HG03139 (cell line): ENCODE results near the gene CRISPLD2.
"Not testable (repeated sequence)": the region's sequence is repeated elsewhere in the genome, so short reads cannot be mapped to it uniquely, and the experiment has no call there.

ENCODE experiments used
- ATAC-seq: cut with Tn5 transposase; IDR thresholded peaks from one replicate; pipeline ENCODE4 v1.9.1; 2021; ENCODE audit not compliant: unreplicated experiment

CRISPLD2 gene

DNA sequence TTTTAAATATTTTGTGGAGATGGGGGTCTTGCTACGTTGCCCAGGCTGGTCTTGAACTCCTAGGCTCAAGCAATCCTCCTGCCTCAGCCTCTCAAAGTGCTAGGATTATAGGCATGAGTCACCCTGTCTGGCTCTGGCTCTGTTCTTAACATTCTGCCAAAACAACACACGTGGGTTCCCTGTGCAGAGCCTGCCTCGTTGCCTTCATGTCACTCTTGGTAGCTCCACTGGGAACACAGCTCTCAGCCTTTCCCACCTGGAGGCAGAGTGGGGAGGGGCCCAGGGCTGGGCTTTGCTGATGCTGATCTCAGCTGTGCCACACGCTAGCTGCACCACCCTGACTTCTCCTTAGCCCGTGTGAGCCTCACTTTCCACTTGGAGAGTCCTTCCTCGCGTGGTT is 19.3 kb downstream of the CRISPLD2 start:
- ATAC-seq = no peak

DNA sequence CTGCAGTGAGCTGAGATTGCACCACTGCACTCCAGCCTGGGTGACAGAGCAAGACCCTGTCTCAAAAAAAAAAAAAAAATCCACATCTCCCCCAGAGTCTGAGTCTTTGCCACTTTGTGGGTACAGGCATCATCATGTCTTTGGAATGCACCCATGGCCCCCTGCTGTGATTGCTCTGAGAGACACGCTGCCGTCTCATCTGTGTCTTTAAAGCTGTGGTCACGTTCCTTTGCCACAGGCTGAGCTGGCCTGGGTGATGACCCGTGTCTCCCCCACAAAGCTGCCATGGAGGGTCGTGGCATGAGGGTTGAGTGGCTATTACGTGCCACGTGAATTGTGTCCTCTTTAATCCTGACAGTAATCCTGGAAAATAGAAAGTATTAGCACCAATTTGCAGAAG is 20.2 kb downstream of the CRISPLD2 start:
- no peak for ATAC-seq

DNA sequence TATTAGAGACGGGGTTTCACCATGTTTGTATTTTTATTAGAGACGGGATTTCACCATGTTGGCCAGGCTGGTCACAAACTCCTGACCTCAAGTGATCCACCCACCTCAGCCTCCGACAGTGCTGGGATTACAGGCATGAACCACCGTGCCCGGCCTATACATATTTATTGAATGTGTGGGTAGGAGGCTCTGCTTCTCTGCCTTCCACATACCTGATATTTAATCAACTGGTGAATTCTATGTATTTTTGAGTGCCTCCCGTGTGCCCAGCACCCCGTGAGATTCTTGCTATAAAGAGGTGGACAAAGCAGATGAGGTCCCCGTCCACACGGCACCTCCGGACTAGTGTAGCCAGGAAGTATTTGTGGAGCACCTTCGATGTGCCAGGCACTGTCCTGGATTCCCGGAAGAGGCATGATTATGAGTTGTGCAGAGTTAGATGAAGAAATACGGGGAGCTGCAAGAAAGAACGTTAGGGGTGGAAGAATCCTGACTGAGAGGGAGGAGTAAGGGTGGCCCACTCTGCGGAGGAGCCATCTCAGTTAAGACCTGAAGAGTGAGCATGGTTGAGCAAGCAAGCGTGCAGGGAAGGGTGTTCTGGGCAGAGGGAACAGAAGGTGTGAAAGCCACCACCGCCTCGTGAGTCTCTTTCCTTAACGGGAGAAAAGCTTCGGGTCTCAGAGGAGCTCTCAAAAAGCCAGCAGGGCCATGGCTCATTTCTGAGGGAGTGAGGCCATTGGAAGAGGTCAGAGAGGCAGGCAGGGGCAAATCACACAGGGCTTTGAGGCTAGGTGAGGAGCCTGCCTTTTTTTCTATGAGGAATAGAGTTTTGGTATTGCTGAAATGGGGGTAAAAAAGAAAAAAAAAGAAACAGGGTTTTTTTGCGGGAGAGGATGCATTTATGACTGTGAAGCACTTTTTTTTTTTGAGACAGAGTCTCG is 21.2 kb downstream of the CRISPLD2 start:
- no peak for ATAC-seq

DNA sequence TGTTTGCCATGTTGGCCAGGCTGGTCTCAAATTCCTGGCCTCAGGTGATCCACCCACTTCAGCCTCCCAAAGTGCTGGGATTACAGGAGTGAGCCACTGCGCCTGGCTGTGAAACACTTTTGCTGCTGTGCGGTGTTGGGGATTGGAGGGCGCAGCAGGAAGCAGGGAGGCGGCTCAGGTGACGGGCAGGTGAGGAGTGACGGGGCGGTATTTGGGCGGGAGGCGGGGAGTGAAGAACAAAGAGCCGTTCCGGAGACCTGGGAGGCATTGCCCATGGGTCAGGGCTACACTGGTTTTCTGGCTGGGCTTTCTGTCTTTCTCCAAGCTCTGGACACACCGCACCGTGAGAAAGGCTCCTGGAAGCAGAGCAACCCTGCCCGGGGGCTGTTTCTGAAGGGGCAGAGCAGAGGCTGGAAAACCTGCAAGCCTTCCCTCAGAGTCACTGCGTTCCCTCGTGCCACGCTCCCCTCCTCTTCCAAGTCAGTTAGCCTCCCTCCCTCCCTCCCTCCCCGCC is 22.1 kb downstream of the CRISPLD2 start:
- no peak for ATAC-seq

DNA sequence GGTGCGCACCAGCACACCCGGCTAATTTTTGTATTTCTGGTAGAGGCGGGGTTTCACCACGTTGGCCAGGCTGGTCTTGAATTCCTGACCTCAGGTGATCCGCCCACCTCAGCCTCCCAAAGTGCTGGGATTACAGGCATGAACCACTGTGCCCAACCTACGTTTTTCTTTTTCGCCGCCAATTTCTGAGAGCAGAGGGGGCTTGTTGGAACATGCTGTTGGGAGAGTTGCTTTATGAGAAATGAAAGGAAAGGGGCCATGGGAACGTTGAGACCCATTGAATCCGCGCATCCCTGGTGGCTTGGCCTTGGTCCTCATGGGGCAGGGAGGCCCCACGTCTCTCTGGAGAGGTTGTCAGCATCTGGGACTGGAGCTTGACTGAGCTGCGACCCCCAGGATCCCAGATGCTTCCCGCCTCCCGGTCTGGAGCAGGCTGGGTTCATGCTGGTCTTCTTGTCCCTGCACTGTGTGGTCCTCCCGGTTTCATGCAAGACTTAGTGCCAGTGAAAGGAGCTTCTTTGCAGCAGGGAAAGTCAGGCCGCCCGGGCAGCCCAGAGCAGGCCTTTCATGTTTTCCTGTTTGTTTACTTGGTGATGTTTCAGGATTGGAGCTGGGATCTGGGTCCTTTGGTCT is 22.8 kb downstream of the CRISPLD2 start:
- ATAC-seq = no peak

DNA sequence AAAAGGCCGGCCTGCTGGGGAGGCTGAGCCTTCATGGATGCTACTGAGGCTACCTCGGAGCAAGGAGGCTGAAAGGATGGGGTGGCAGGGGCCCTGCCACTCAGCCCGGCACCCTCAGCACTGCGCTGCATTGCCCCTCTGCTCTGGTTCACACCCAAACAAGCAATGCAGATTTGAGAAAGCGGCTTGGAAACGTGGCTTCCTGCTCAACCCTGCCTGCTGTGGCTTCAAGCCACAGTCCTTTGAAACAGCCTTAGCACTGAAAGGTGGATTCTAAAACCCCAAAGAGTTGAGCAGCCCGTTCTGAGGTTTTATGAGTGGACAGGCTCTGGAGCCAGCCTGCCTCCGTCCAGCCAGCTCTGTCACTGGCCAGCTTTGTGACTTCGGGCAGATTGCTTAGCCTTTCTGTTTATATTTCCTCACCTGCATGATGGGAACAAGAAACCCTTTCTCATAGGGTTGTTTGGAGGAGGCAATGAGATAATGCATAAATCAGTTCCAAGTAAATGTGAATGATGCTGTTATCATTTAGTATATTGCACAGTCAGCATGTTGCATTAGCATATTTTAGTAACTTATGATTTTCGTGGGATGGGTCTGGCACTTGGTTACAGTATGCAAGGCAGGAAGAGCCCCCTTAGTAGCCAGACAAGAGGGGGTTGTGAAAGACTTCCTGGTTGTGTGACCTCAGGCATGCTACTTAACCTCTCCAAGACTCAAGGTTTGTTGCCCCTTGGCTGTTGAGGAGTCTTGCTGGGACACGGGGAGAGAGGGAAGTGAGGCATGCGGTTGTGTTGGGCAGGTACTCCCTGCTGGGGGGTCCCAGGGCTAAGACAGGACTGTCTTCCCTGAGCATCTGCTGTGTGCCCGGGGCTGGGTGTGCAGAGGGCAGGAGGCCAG is 23.6 kb downstream of the CRISPLD2 start:
- no peak for ATAC-seq

DNA sequence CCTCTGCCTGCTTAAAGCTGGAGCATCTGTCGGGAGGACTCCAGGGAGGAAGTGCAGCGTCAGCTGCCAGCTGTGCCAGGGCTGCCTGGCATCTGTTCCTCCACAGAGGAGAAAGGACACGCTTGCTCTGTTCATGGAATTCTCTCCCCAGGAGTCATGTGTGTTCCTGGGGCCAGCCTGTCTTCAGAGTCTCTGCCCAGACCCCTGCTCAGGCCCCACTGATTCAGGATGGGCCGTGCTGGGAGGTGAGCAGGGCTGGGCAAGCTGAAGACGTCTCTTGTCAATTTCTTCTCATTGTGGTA is 24.2 kb downstream of the CRISPLD2 start:
- ATAC-seq = no peak

DNA sequence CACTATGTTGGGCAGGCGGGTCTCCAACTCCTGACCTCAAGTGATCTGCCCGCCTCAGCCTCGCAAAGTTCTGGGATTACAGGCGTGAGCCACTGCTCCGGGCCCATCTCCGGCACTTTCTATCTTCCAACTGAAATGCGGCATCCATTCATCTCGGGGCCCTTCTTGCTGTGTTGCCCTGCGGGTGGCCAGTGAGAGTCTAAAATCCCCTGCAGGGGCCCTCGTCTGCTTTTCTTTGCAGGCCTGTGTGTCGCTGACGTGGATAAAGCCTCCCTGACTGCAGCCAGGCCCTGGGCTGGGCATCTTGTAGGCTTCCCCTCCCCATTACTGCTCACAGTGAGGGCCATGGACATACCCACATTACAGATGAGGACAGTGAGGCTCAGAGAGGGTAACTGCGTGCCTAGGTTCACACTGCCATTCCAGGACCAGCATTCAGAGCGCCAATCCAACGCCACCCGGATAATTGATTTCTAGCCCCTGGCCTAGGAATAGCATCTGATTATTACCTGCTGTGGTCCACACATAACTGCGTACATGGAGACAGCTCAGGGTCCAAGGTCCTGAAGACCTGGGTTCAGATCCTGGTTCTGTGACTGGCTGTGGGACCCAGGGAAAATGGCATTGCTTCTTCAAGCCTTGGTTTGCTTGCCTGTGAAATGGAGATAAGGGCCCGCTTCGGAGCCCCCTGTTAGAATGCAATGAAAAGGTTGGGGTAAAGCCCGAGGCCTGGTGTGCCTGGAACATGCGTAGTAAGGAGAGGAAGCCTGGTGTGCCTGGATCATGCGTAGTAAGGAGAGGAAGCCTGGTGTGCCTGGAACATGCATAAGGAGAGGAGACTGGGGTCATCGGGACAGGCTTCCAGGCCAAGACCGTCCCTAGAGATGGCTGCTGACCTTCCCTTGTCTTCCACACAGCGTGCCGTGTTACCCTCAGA is 25.0 kb downstream of the CRISPLD2 start:
- no peak for ATAC-seq

DNA sequence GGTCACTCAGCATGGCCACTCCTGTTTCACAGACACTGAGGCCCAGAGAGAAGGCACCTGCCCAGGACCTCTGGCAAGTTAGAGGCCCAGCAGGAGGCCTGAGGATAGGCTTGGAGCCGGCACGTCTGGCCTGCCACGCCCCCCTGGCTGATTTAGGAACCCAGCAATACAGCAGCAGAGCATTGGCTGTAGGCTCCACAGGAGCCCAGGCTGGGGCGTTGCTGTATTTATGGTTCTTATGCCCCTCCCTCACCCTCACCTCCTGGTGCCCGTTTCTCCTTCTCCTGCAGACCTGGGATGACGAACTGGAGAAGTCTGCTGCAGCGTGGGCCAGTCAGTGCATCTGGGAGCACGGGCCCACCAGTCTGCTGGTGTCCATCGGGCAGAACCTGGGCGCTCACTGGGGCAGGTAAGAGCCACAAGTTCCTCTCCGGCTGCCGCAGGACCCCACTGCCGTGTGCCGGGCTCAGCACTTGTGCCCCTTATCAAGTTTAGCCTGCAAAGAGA is 25.8 kb downstream of the CRISPLD2 start:
- no peak for ATAC-seq

DNA sequence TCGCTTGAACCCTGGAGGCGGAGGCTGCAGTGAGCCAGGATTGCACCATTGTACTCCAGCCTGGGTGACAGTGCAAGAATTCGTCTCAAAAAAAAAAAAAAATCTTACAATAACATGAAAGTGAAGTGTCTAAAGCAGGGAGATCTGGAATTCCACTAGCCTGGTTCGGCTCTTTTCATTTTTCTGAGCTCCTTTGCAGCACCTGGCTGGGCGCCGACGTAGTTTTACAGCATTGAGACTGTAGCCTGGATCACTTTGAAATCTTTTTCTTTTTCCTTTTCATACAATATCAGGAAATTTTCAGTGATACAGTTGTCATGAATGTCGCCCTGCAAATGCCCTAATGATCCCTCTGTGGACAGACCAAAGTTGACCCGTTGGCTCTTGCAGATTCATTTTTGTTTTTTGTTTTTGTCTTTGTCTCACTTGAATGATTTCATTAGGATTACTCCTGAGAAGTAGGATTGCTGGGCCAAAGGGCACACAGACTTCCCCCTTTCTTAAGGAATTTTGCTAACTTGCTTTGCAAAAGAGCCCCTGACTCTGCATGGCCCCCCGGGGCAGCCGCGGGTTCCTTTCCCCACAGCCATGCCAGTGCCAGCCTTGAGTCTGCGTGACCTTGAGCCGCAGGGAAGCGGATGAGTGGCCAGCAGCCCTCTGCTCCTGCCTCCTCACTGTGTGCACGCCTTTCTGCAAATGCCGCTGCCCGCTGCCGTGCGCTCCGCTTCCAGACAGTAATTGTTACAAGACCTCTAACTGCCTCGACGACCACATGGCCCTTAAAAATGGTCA is 28.0 kb downstream of the CRISPLD2 start:
- ATAC-seq = no peak

DNA sequence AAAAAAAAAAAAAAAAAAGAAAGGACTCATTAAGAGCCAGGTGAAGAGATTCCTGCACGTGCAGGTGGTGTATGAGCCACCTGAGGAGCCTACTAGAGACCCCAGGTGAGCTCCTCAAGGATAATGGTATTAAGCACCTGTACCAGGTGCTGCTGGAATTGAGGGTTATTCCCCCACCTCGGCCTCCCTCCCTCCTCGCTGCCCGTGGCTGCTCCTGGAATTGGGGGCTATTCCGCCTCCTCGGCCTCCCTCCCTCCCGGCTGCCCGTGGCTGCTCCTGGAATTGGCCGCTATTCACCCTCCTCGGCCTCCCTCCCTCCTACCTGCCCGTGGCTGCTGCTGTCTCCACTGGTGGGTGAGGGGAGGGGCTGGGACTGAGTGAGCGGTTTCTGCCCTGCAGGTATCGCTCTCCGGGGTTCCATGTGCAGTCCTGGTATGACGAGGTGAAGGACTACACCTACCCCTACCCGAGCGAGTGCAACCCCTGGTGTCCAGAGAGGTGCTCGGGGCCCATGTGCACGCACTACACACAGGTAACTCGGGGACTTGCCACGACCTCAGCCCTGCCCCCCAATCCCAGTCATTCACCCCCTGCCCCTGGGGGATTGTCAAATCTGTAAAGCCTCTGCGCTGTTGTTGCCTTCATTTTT is 29.3 kb downstream of the CRISPLD2 start:
- ATAC-seq = no peak

DNA sequence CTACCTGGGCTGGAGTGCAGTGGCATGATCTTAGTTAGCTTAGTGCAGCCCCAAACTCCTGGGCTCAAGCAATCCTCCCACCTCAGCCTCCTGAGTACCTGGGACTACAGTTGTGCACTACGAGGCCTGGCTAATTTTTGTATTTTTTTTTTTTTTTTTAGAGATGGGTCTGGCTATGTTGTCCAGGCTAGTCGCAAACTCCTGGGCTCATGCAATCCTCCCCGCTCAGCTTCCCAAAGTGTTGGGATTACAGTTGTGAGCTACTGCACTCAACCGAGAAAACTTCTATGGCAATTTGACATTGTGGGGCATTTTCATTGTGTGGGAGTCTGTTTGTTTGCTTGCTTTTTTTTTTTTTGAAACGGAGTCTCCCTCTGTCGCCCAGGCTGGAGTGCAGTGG is 30.0 kb downstream of the CRISPLD2 start:
- ATAC-seq = no peak

DNA sequence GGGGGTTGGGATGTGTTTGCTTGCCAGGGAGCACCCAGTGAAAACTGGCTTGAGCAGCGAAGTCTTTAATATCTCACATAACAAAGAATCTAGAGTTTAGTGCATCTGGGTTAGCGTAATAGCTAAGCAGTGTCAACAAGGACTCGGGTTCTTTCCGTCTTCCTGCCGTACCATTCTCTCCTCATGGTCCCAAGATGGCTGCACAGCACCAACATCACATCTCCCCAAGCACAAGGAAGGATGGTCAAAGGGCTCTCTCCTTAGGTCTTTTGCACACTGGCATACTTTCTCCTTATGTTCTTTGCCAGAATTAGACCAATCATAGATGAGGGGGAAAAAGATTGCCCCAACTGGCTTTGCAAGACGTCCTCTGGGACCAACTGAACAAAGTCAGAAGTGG is 30.9 kb downstream of the CRISPLD2 start:
- ATAC-seq = no peak

DNA sequence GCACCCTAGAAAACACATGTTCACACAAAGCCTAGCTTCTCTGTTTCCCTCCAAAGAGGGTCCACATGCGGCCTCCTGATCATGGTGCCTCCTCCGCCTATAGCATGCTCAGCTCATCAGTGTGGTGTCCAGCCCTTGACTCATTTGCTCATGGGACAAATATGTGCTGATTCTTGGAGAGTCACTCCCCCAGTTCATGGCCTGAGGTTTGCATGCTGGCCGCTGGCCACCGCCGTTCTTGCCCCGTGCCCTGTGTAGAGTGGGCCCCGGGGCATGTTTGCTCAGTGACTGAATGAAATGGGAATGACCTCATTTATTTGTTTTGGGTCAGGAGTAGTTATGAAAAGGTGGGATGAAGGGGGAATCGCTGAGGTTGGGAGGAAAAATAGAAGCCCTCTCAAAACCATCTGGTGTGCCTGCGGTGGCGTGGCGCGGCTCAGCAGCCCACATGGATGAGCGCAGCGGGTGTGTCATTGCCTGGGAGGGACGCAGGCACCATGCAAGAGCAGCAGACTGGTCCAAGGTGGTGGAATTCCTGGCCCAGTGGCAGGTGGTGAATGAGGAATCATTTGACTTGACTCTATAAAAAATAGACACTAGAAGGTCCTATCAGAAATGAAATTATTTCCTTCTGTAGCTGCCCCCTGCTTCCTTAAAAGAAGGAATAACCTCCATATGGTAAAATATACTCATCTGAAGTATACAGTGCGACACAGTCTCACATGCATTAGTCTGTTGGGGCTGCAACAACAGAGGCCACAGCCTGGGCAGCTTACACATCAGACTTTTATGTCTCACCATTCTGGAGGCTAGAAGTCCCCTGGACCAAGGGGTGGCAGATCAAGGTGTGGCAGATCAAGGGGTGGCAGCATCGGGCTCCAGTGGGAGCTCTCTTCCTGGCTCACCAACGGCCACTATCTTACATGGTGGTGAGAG is 31.7 kb downstream of the CRISPLD2 start:
- no peak for ATAC-seq

DNA sequence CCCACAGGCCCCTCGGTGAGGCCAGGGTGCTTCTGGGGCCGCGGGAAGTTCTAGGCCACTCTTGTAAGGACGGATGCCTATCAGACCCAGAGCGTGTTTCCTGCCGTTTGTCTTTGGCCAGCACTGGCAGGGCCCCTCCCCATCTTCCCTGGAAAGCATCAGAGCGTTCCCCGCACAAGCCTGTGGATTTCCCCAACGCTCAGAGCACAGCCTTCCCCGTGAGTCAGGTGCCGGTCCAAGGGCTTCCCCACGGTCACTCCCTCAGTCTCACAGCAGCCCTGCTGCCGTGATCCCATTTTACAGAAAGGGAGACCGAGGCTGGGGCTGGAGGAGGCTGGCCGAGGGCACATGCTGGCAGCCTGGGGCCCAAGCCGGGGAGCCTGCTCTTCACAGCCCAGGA is 33.7 kb downstream of the CRISPLD2 start:
- no peak for ATAC-seq

DNA sequence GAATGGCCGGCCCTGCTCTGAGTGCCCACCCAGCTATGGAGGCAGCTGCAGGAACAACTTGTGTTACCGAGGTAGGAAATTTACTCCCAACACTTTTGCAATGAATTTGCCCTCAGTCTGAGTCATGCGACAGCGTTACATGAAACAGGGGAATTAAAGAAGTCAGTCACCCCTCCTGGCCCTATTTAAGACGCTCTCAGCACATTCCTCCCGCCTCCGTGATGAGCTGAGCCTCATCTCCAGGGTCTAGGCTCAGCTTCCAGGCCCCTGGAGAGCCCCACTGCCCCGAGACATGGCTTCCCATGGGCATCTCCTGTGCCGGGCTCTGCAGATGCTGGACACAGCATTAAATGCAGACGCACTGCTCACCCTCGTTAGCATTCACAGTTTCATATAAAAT is 35.0 kb downstream of the CRISPLD2 start:
- no peak for ATAC-seq

DNA sequence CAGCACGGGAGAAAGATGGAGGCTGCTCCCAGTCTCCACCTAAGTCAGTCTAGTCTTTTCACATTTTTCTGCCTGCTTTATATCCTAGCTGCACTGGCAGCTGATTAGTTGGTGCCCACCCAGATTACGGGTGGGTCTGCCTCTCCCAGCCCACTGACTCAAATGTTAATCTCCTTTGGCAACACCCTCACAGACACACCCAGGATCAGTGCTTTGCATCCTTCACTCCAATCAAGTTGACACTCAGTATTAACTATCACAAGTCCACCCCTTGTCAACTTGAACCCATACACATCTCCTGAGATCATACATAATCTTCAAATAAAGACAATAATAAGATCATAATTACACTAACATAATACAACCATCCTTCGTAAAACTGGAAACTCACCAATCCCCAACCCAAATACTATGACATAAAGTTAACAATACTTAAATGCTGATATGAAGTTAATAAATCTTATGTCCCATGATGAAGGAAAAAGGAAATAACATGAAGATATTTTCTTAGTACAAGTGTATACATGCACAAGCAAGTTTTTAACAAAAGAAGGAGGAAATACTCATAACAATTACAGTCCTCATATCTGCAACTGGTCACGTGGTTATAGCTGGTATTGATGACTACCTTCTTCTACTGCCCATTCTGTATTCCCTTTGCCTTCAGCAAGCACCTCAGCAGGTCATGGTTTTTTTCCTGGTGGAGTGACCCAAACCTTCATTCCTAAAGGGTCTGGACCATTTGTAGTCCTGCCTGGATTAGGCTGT is 35.8 kb downstream of the CRISPLD2 start:
- not testable (repeated sequence) for ATAC-seq
